Thoracic aorta endothelial cell (primary cell): ENCODE data around the gene PDHA1. TPM values are rescaled to one million over a fixed set of nuclear protein-coding genes. Genes with fewer than 3 reads are reported as not detected.

Source experiments
- small RNA-seq: library from RNA; depleted of rRNA; stranded (forward); fragments of <200 nt; gene quantifications from one replicate; pipeline ENCODE3, GENCODE V24; 2012
- total RNA-seq: library from RNA; depleted of rRNA; stranded (reverse); fragments of >200 nt; gene quantifications from 2 replicates; pipeline ENCODE4 v1.2.3, GENCODE V29; 2012

PDHA1 gene
- 76.2 and 78.6 TPM in 2 replicates for total RNA-seq

DNA sequence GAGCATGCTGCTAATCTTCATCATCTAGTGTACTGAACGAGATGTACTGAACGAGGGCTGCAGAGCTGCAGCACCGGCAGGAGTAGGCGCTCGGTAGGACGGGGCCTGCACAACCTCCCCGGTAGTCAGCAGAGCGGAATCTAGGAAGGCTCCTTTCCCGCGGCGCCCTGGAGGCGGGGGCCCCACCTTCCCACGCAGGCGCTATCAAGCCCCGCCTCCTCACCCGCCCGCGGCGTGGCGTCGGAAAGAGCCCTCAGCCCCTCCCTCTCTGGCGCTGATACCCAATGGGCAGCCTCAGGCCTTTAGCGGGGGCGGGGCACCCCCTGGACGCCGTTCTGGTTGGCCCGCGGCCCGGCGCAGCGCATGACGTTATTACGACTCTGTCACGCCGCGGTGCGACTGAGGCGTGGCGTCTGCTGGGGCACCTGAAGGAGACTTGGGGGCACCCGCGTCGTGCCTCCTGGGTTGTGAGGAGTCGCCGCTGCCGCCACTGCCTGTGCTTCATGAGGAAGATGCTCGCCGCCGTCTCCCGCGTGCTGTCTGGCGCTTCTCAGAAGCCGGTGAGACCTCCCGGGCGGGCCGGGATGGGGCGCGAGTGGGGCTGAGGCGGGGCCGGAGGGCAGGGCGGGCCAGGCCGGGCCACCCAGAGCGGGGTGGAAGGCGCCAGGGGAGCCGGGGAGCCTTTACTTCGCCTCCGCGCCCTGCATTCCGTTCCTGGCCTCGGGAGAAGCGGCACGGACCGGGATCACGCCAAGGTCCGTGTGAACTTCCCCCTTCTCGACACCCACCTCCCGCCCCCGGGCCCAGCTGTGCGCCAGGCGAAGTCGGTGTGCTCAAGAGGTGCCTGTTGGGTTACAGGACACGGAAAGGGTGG lies at the start of gene PDHA1:
Gene PDHA1 (plus strand): TSS at position 393 of the 874 bp plus-strand sequence. CDS start 111 bp downstream, at position 504.

Small RNA genes within 50 kb of the gene (small RNA-seq; reads per million reads assigned to genes)
- not detected for gene RF00019

Other genes starting within 250 kb of the PDHA1 start
- gene ADGRG2, start 221.5 kb upstream of the PDHA1 start, total RNA-seq = not detected in 2 replicates
- 0.13 and 0.14 TPM in 2 replicates for gene MAP3K15, start 171.6 kb downstream of the PDHA1 start, total RNA-seq